Measurements from ENCODE around the gene IFNGR1. TPM values are rescaled to one million over a fixed set of nuclear protein-coding genes. Genes with fewer than 3 reads are reported as not detected.

IFNGR1 gene
- total and polyA plus RNA-seq, 2 experiments from 2014 or later: 22.8 to 23.2 TPM

GRCh38 chr6:137259349-137259748, 40.2 kb upstream of the IFNGR1 start:
- TF ChIP-seq EZH2phosphoT487 (IDR thresholded peaks at IDR 0.05; ENCODE audit: unreplicated experiment) (no peak), STAT1 (IDR thresholded peaks at IDR 0.05; ENCODE audit: unreplicated experiment) (no peak), CREB1 (CRISPR knock-in tag; IDR thresholded peaks at IDR 0.05; ENCODE audit: low read depth) (no peak), REST (IDR thresholded peaks at IDR 0.05; ENCODE audit: unreplicated experiment) (no peak), NANOG (IDR thresholded peaks at IDR 0.05; ENCODE audit: borderline replicate concordance) (no peak)
- Mint-ChIP-seq H3K4me1 (peaks cover 6% of the 10 kb centered on the region; the same call in 2 of the 3 replicates), H3K9me3 (peaks cover 17% of the 10 kb centered on the region)

GRCh38 chr6:137258170-137258569, 39.0 kb upstream of the IFNGR1 start:
- DNase-seq (ENCODE audit: low spot score) (no peak), ATAC-seq (no peak)
- Histone ChIP-seq H3K4me2 (no peak overlapping the region), H3K4me3 (no peak overlapping the region), H3K4me1 (ENCODE audit: insufficient read depth) (no peaks in the 10 kb centered on the region), H3K9me2 (ENCODE audit: insufficient read depth) (0 out of 2 replicates have a peak, but pooled peaks cover 6% of the 10 kb centered on the region), H3K36me3 (ENCODE audit: insufficient read depth) (no peaks in the 10 kb centered on the region), H3K27ac (ENCODE audit: low read depth) (no peak overlapping the region), H2AFZ (no peak overlapping the region), H3F3A (replicated peaks; ENCODE audit: low read depth) (no peaks in the 10 kb centered on the region), H3K79me2 (replicated peaks; ENCODE audit: insufficient read depth) (no peaks in the 10 kb centered on the region), H3K27me3 (ENCODE audit: insufficient read depth) (no peaks in the 10 kb centered on the region), H4K20me1 (replicated peaks; ENCODE audit: insufficient read depth) (no peaks in the 10 kb centered on the region)
- Mint-ChIP-seq H3K36me3 (ENCODE audit: low read depth) (peaks cover 16% of the 10 kb centered on the region), H3K27ac (no peak overlapping the region), H3K4me3 (no peak overlapping the region), H3K4me1 (peaks cover 6% of the 10 kb centered on the region; the same call in 2 of the 3 replicates), H3K27me3 (ENCODE audit: insufficient read depth, low read depth, poor library complexity) (no peaks in the 10 kb centered on the region), H3K9me3 (peaks cover 27% of the 10 kb centered on the region)
- no peak for TF ChIP-seq ZNF114 (CRISPR knock-in tag; IDR thresholded peaks at IDR 0.05)
- no peak for TF ChIP-seq JUNB (IDR thresholded peaks at IDR 0.05; ENCODE audit: unreplicated experiment)
- no peak for TF ChIP-seq CREB1 (CRISPR knock-in tag; IDR thresholded peaks at IDR 0.05; ENCODE audit: low read depth)
- no peak for TF ChIP-seq EZH2 (IDR thresholded peaks at IDR 0.05; ENCODE audit: low read depth, unreplicated experiment)
- TF ChIP-seq CTCF (conservative IDR thresholded peaks at IDR 0.05; ENCODE audit: low read depth in 2 of 2): no peak
- no peak for TF ChIP-seq ZNF331 (CRISPR knock-in tag; IDR thresholded peaks at IDR 0.05; ENCODE audit: low read depth)
- no peak for TF ChIP-seq EZH2phosphoT487 (IDR thresholded peaks at IDR 0.05; ENCODE audit: unreplicated experiment)
- no peak for TF ChIP-seq STAT1 (IDR thresholded peaks at IDR 0.05; ENCODE audit: unreplicated experiment)

More at GRCh38 chr6:137259349-137259748, 40.2 kb upstream of the IFNGR1 start:
- Histone ChIP-seq H3K79me2 (replicated peaks; ENCODE audit: insufficient read depth) (no peaks in the 10 kb centered on the region), H3K27ac (ENCODE audit: low read depth) (no peak overlapping the region), H3K9me2 (ENCODE audit: insufficient read depth) (0 out of 2 replicates have a peak, but pooled peaks cover 6% of the 10 kb centered on the region), H3K4me1 (ENCODE audit: insufficient read depth) (no peaks in the 10 kb centered on the region), H3K4me2 (no peak overlapping the region), H4K20me1 (replicated peaks; ENCODE audit: insufficient read depth) (no peaks in the 10 kb centered on the region), H3F3A (replicated peaks; ENCODE audit: low read depth) (no peaks in the 10 kb centered on the region), H3K4me3 (no peak overlapping the region), H3K27me3 (ENCODE audit: insufficient read depth) (no peaks in the 10 kb centered on the region), H2AFZ (no peak overlapping the region), H3K36me3 (ENCODE audit: insufficient read depth) (no peaks in the 10 kb centered on the region)
- 0 out of 2 replicates have a peak overlapping the region, but pooled peaks have one; percentile 54 for H3K27ac Mint-ChIP-seq
- DNase-seq (ENCODE audit: low spot score): no peak
- ATAC-seq: no peak
- no peaks in the 10 kb centered on the region for H3K27me3 Mint-ChIP-seq (ENCODE audit: insufficient read depth, low read depth, poor library complexity)
- H3K4me3 Mint-ChIP-seq: no peak overlapping the region
- H3K36me3 Mint-ChIP-seq (ENCODE audit: low read depth): peaks cover 8% of the 10 kb centered on the region; the same call in 2 of the 3 replicates
